Stimulated activated CD8-positive, alpha-beta memory T cell treated with anti-CD3 and anti-CD28 coated beads, Interleukin-4, amount 100 ng/mL, for 1 hour (primary cell): ENCODE results near the gene SHISA4.
"Not testable (repeated sequence)": the region's sequence is repeated elsewhere in the genome, so short reads cannot be mapped to it uniquely, and the experiment has no call there.

Experiments
- DNase-seq, 2 donors: peaks; one replicate each; pipeline ENCODE4 v3.0.0-alpha.2; 2020; ENCODE audit warnings: low read depth in 2 of 2, low spot score in 1 of 2

The SHISA4 gene

GRCh38 chr1:201925981-201926645 is 37.4 kb downstream of the SHISA4 start:
- DNase-seq = no peak

GRCh38 chr1:201928266-201928665 is 39.6 kb downstream of the SHISA4 start:
- no peak for DNase-seq

GRCh38 chr1:201930137-201930536 is 41.4 kb downstream of the SHISA4 start:
- no peak for DNase-seq

GRCh38 chr1:201930803-201931202 is 42.1 kb downstream of the SHISA4 start:
- DNase-seq = no peak

DNA sequence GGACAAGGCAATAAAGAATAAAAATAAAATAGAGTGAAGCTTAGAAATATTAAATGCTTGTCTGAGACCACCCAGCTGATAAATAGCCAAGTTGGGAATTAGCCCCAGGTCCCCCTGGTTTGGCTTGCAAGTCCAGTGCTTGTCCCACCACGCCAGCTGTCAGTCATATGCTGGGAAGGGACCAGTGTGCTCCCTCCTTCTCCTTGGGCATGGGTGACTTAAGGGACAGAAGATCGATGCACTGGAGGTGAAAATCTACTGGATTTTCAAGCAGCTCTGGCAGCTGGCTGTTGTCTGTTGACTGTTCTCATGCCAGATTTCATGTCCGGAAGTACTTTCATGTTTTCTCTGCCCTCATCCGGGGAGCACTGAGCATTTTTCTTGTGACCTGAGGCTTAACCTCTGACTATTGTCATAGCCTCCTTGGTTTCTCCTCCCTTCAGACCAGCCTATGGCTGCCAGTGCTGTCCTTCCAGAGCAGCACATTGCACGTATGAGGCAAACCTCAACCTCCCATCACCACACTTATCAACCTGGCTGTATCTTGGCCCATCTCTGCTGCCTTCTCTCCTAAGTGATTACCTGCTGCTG is 45.2 kb downstream of the SHISA4 start:
- no peak for DNase-seq

GRCh38 chr1:201937624-201938213 is 49.0 kb downstream of the SHISA4 start:
- DNase-seq = no peak

DNA sequence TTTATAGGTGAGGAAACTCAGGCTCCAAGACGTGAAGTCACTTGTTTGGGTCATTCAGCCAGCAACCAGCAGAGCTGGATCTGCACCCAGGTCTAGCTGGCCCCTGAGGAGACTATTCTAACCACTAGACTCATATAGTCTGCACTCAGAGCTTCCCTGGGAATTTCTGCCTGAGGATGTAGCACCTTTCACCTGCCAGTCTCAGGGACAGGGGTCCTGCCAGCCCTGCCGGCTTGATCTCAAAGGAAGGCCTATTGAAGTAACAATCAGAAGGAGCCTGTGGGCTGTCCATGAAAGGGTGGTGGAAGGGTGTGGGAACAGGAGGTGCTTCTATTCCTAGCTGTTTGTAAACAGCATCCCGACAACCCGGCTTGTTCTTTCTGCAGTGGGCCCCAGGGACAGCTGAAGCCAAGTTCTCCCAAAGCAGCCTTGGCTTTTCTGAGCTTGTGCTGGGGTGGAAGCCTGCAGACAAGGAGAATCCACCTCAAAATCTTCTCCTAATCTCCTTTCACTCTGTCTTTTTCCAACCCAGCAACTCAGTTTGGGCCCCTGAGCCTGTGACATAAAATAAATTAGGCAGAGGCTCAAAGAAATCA is 49.8 kb downstream of the SHISA4 start:
- DNase-seq = no peak

- DNase-seq = no peak
Measured at GRCh38 chr1:201939148-201939547, 50.5 kb downstream of the SHISA4 start.

GRCh38 chr1:201939574-201939973 is 50.9 kb downstream of the SHISA4 start:
- DNase-seq = no peak

DNA sequence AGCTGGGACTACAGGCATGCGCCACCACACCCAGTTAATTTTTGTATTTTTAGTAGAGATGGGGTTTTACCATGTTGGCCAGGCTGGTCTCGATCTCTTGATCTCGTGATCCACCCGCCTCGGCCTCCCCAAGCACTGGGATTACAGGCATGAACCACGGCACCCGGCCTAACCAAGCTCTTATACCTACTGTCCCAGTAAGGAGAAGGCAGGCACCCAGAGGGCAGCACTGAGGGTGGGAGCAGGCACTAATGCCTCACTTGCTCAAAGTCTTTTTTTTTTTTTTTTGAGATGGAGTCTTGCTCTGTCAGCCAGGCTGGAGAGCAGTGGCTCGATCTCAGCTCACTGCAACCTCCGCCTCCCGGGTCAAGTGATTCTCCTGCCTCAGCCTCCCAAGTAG is 51.6 kb downstream of the SHISA4 start:
- DNase-seq = not testable (repeated sequence)

DNA sequence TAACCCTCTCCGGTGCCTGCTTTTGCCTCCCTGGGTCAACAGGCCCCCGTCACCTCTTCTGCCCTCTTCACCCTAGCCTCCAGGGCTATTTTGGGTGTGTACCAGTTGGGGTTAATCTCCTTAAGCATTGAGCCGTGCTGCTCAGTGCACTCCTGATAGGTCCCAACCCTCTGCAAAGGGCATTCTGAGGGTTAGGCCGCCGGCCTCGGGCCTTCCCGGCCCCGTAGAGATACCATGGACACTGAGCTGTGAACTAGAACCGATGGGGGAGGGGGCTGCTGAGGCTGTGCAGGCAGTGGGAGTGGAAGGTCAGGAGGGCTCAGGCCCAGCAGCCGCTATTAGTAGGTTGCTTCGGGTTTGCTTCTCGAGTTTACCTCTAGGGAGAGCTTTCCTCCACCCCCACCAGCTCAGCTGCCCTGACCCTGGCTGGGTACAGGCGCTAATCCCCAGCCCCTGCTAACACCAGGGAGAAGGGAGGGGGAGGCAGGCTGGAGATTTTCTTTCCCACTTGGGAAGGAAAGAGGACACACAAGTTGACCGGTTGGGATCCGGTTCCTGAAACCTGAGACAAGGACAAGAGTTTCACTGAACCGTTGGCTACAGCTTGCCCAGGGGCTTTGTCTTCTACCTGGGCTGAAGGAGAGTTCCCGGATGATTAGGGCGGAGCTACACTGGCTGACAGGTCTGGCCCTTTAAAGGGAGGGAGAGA is 52.9 kb downstream of the SHISA4 start:
- DNase-seq = no peak

GRCh38 chr1:201942129-201942495 is 53.4 kb downstream of the SHISA4 start:
- DNase-seq = no peak
